ENCODE data around the gene FGFR2. TPM values are rescaled to one million over a fixed set of nuclear protein-coding genes. Genes with fewer than 3 reads are reported as not detected.

Gene FGFR2
- total RNA-seq, 1 donor from 2014 or later: 71.9 TPM

DNA sequence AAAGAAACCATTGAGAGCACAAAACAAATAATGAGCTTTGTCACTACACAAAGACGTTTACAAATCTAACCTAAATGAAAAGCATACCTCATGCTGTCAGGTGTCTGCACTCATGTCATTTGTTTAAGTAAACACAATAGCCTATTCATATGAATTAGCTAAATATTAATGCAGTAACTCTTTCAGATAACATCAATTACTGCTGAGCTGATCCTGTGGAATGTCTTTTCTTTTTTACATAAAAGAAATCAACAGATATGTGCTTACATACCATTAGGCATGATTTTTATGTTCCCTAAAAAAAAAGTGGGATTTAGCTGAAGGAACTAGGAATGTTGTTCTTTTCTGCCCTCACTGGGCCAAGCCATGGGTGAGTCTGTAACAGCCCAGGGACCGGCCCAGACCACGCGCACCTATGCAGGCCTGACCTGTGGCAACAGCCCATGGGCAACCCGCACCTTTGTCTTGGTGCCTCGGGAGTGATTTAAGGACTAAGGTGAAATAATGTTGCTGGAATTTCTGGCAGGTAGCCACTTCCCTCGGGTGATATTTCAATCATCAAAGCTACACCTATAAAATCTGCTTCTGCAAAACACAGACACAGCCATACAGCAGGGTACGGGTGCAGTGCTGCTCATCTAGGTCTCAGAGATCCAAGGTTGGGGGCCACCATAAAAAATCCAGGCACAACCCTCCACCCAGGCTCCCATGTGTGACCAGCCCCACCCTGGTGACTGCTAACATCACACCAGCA, 44.6 kb downstream of the FGFR2 start:
- no peak for DNase-seq

DNA sequence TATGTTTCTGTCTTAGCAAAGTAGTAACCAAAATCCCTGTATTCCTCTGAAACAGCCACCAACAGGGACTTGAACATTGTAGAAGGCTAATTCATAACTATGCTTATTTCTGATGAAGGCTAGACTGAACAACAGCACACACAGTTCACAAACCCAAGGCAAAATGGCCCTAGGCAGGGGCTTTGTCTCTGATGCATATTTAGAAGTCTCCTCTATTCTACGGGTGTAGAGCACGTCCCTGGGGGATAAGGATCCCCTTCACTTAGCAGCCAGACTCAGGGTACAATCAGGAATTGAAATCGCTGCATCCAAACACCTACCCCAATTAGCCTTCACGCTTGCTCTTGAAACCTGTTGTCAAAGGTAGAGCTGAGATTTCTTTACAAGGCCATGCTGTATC, 45.5 kb downstream of the FGFR2 start:
- DNase-seq: no peak

DNA sequence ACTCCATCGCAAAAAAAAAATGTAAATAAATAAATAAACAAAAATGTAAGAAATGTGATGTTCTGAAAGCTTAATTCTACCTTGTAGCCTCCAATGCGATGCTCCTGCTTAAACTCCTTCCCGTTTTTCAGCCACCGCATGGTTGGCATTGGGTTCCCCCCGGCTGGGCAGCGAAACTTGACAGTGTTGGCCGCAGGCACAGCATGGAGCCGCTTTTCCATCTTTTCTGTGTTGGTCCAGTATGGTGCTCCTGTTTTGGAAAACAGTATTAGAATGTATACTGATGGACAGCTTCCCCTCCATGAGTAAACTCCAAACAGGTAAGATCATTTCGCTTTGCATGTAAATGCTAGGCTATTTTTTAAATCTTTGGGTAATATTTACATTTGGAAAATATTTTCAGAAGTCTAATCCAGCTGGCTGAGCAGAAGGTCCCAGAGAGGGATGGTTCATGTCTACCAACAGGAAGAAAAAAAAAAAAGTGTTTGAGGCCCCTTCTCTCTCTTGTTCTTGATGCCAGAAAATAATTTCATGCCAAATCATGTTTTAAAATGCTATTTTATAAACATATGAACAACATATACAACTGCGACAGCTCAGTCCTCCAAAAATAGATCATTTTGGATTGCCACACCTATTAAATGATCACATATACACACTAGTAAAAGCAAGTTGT, 46.9 kb downstream of the FGFR2 start:
- DNase-seq: no peak

DNA sequence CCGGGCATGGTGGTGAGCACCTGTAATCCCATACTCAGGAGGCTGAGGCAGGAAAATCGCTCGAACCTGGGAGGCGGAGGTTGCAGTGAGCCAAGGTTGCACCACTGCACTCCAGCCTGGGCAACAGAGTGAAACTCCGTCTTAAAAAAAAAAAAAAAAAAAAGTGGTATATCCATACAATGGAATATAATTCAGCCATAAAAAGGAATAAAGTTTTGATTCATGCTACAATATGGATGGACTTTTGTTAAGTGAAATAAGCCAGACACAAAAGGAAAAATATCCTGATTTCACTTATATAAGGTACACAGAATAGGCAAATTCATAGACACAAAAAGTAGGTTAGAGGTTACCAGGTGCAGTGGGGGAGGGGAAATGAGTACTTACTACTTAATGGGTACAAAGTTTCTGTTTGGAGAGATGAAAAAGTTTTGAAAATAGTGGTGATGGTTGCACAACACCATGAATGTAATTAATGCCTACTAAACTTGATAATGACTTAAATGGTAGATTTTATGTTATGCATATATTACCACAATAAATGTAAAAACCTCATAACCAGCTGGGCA, 53.9 kb downstream of the FGFR2 start:
- DNase-seq: no peak

DNA sequence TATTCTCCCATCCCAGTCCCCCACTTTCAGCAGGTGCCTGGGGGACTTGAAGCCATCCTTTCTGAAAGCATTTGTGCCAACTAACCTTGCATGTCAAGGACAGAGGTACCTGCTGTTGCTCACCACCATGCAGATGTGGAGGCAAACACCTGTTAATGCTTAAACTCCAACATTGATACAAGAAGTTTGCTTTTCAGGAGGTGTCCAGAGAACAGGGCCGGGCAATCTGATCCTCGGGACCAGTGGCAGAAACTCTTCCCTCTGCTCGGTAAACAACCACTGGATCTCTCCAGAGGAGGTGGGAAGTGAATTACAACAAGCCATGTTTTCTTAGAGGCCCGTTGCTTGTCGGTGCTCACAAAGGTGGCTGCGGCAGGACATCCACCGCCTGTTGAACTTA, 54.7 kb downstream of the FGFR2 start:
- no peak for DNase-seq

DNA sequence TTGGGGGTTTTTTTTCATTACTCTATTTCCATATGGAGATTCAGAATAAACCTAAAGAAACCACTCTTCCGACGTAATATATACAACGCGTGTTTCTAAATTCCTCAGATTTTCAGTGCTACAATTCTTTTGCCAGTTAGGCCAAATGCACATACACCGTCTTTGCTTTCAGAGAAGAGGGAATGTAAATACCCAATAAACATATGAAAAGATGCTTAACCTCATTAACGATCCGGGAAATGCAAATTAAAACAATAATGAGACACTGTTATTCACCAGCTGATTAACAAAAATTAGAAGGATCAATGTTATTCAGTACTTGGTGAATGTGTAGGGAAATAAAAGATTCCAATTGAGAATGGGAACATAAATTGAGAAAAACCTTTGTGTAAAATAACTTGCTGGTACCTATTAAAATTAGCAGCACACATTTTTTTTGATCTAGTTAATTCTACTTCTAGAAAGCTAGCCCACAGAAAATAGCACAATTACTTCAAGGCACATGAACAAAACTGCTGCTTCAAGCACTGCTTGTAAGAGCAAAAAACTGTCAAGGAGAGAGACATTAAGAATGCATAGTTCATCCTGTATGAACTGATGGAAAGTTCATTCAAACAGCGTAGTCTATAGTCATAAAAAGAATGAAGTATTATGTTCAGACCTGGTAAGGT, 56.7 kb downstream of the FGFR2 start:
- DNase-seq: no peak

DNA sequence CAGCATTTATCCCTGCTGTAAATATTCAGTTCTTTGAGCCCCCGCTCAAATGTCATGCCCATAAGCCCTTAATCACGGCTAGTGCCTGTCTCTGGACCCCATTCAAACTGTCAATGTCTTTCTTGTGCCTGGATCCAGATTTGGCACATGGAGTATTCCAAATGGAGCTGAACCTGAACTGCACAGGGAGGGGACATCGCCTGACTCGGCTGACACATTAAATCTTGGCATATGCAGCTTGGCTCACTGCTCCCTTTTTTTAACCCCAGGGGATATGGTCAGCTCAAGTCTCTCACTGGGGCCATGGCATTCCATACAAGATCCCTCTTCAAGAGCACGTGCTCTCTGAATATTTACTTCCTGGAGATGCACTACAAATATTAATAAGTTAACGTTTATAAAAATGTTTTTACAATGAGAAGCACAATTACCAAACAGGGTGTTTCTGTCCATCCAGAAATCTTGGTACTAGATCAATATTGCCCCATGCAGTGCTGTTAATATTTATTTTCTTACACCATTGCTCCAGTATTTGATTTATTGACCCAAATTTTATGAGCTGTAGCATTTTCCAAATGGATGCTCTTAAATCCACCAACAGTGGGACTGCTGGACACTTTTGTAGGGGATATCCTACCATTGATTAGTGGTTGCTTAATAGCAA, 57.4 kb downstream of the FGFR2 start:
- no peak for DNase-seq

DNA sequence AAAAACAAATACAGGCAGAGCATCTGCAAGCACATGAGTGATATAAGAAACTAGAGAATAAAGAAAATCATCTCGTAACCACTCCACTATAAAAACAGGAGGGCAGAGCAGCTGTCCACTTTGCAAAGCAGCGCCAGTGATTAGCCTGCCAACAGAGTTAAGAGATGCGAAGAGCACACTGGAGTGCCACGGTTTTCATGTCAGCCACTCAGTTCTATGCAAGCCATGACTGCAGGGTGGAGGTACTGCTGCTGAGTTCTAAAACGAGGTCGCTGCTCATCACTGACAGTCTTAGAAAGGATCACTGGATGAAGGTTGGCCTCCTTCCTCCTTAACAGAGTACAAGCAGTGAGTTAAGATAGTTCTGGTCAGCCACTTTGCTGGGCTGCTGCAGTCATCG, 58.5 kb downstream of the FGFR2 start:
- DNase-seq: no peak

DNA sequence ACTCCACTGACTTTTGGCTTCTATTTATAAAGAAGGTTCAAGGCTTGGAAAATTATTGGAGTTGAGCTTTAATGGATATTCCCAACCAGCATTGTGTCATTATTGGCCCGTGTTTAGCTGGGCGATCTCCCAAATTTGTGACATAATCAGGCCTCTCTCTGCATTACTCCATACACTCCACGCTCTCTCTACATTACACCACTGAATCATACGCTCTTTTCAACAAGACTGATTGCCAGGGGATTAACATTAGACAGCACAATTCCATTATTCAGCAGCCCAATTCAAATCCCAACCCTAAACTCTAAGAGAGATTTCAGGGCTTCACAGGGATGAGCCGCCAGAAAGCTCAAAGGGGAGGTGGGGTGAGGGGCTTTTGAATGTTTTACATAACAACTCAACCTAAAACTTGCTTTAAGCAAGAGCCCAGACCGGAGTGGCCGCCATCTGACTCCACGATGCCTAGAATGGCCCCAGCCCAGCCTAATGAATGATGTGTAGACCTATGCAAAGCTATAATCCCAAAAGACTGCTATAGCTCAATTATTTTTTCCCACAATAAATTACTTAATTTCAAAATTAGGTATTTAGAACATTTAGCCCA, 61.8 kb downstream of the FGFR2 start:
- DNase-seq: peak; percentile 40

DNA sequence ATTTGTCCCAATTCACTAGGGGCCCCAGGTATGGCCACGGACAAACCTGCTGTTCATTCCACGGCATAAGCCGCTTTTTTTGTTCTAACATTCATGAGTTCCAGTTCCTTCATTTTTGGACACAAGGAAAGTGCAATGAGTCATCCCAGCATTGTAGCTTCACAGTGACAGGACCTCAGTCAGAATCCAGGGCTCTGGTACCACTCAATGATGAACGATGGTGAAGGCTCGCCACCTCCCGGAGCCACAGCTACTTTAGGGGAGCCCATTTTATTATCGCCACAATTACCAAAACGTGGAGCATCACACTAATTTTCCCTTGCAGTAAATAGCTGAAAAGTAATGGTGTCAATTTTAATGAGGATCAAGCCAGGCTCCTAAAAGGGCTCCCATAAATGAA, 62.9 kb downstream of the FGFR2 start:
- DNase-seq: no peak

DNA sequence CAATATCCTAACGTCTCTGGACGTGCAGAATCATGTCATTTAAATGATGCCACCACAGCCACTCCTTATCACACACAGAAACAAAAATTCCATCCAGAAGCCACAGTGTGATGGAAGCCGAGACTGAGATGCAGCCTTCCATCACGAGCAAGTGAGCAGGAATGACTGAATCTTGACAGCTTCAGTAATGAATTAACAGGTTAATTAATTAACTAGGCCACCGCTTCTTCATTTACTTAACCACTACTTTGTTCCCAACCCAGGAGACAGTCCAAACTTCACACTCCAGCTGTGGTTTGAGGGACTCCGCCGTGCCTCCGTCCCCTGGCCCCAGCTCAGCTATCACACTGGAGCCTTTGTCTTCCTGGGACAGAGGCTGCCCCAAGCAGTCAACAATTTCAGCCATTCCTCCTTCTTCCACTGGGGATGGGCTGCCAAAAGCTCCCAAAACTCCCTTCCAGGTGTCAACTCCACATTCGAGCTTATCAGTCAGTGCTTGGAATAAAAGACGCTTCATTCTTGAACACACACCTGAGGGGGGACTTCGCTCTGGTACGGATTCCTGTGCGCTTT, 65.9 kb downstream of the FGFR2 start:
- peak; percentile 33 for DNase-seq

DNA sequence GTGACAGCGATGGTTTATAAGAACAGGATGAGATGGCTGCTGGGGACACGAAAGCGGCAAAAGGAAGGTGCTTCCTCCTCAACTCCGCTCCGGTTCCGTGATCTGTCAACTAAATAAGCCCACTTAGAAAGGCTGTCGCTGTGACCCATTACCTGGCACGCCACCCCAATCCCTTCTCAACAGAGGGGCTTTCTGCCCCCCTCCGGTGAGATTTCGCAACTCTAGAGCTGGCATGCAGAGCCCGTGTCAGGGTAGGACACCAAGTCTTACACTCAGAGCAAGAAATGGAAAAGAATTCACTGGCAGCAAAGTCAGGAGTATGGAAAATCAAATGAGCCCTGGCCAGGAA, 66.4 kb downstream of the FGFR2 start:
- no peak for DNase-seq

DNA sequence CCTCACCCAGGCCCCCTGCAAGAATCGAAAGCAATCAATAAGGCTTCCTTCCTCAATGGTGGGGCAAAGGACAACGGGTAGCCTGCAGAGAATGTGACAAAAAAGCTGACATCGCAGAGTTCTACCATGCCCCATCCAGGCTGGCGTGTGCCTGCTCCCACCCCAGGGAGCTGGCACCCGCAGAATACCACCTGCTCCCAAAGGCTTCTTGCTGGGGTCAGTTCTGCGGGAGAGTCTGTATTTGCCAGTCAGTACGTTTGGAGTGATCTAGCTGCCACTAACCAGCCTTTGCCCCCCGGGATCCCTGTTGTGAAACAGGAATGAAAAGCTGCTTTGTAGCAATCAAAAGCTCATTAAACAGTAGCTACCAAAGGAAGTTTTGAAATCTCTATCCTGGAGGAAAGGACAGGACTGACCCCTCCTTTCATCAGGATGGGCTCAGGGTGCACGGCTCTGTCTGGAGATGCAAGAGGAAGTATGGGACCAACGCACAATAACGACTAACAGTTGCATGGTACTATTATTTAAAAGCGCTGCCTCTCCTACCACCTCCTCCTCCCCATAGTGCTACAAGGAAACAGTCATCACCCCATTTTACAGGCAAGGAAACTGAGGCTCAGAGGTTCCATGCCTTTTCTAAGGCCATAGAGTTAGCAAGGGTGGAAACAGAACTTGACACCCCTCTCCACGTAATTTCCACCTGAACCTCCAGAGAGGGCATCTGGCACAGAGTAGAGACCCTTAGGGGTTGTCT, 67.0 kb downstream of the FGFR2 start:
- no peak for DNase-seq

DNA sequence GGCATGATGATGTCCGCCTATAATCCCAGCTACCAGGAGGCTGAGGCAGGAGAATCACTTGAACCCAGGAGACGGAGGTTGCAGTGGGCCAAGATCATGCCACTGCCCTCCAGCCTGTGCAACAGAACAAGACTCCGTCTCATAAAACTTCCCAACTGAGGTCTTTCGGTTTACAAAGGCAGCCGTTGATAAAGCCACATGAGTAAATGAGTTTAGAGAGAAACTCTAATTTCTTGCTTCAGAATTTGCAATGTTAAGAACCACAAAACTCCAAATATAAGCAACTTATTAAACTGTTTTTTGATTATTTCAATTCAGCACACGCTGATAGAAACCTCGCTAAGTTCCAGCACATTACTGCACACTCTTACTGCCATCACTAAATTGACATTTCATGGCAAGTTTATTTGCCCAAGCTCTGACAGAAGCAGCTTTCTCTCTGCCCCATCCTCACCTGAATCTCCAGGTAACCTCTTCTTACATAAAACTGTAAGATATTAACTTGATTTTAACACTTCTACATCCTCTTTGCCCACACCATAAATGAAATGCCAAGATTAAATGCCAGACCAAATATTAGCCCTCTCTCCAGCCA, 67.7 kb downstream of the FGFR2 start:
- no peak for DNase-seq

DNA sequence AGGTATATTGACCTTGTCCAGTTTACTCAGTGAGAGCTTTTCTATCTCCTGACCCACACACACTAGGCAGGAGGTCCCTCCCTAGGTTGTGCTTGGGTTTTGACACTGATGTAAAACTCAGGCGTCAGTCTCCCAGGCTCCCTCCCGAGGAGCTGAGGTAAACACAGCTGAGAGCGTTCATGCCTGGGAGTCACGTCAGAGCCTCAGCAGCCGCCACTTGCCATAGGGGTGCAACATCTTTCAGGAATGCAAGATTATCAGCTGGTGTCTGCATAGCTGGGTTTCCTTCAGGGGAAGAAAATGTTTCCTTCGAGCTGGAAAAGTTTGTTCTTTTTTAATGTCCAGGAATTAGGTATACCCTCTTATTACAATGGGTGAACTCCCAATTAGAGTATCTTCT, 70.6 kb downstream of the FGFR2 start:
- no peak for DNase-seq

DNA sequence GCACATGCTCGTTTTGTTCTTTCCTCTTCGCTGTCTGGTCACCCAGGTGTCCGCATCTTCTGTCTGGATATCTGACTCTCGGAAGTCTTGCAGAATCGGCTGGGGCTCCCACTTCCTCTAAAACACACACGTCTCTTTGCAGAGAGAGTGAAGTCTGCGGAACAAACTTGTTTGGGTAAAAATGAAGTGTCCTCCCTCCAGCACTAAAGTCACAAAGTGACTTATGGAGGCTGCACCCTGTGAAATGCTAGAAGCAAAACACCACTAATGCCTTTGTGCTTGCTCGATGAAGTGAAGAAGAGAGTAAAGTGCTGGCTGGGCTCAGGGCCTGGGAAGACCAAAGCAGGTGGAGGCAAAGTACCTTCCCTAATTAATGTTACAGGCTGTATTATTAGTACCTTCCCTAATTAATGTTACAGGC, 71.4 kb downstream of the FGFR2 start:
- DNase-seq: no peak

DNA sequence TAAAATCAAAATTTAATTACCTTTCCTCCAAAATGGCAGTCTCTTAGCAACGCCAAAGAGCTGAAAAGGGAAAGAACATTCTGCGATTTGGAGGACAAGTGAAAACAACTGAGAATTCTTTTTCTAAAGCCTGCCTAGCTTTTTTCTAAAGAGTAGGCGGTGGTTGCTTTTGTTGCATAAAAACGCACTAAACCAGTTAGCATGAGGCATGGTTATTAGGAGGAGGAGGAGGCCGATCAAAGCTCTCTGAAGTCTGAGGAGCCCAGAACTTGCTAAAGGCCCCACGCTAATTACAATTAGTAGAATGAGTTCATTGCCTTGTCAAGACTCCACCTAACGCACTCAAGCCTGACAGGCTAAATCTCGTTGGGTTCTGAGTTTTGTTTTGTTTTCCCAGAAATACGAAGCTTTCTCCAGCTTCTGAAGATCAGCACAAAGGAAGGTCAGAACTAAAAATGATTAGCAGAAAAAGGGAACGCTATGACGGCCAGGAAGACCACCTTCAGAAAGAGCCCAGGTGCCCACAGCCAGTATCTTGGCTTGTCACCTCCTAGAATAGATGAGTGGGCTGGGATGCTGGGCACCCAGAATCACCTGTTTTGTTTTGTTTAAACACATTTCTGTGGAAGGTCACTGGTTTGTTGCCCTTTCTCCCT, 72.0 kb downstream of the FGFR2 start:
- DNase-seq: no peak

DNA sequence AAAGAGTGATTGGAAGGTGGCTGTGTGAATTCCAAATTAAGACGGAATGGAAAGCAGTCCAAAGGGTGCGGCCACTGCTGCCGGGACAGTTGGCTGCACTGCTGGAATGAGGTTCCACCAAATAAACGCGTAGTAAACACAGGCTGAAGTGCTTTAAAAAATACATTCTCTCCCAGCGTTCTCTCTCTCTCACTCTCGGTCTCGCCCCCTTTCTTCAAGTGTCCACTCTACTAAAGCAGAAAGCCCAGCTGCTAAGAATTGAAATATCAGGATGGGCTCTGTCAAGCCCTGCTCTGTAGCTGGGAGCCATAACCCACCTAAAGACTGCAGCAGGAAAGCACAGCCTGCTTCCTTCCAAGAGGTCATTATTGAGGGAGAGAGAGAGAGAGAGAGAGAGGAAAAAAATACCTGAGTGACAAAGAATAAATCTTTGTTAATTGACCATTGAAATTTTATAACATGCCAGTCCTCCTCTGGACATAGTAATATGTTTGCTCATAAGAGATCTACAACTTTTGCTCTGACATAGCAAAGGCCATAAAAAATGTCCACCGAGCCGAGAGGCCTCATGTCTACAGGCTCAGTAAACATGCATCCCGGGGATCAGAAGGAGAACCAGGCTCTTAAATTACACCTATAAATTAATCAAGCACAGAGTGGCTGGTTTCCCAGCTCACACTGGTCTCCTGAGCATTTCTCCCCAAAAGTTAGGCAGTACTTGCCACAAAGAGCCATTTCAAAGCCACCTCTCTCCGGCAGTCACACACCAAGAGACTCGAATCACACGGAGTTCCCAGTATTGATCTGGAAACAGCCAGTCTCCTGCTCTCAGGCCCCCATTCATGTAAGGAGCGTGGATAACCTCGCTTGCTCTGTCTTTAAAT, 72.8 kb downstream of the FGFR2 start:
- no peak for DNase-seq

DNA sequence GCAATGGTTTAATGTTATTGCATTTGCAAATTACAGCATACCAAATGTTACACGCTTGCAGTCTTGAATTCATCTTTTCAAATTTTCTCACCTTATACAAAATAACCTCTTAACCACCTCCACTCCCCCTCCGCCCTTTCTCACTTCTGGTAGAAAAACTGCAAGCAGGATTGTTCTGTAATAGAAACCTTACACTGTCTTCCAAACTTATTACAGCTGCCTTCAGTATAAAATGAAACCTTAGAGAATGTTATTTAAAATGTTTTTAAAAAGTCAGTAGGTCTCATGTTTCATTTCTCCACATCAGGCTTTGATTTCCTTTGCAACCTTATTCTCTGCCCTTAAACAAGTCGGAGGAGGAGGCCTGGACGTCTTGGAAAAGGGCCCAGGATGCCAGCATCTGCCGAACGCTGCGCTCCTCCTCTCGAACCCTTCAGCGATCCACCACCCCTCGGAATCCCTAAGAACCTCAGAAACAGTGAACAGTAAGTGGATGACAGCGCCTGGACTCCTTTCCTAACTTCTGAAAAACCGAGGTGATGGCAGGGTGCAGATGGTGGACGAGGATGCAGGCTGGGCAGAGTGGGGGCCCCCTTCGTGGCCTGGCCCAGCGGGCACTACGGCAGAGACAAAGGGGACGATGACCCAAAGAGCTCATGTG, 74.0 kb downstream of the FGFR2 start:
- DNase-seq: no peak

Data from occipital lobe (tissue), 2 donors.